Measurements from ENCODE around the gene RNU2-1.
"Not testable (repeated sequence)": the region's sequence is repeated elsewhere in the genome, so short reads cannot be mapped to it uniquely, and the experiment has no call there.

The RNU2-1 gene

GRCh38 chr17:43233877-43234276 is at the start of gene RNU2-1:
TSS of gene RNU2-1 (minus strand) at chr17:43233977.
- DNase-seq, result not testable (repeated sequence)

- not testable (repeated sequence) for DNase-seq
These were observed 39.1 kb upstream of the RNU2-1 start for GRCh38 chr17:43272914-43273313.

- DNase-seq, result not testable (repeated sequence)
These were observed 38.7 kb upstream of the RNU2-1 start for GRCh38 chr17:43272483-43272882.

GRCh38 chr17:43270552-43271504 is 37.1 kb upstream of the RNU2-1 start:
- DNase-seq, result not testable (repeated sequence)

- not testable (repeated sequence) for DNase-seq
These were observed 12.7 kb upstream of the RNU2-1 start for GRCh38 chr17:43246456-43246855.

GRCh38 chr17:43240596-43241352 is 7.0 kb upstream of the RNU2-1 start:
- DNase-seq, result not testable (repeated sequence)

GRCh38 chr17:43239597-43239996 is 5.8 kb upstream of the RNU2-1 start:
- not testable (repeated sequence) for DNase-seq

GRCh38 chr17:43233263-43233662 is 514 bp downstream of the RNU2-1 start:
- DNase-seq, result not testable (repeated sequence)

GRCh38 chr17:43232021-43232699 is 1.6 kb downstream of the RNU2-1 start:
- not testable (repeated sequence) for DNase-seq

- not testable (repeated sequence) for DNase-seq
These were observed 2.4 kb downstream of the RNU2-1 start for GRCh38 chr17:43231205-43232020.

GRCh38 chr17:43228020-43228782 is 5.6 kb downstream of the RNU2-1 start, which contains the start of gene CCDC200:
TSS of gene CCDC200 (minus strand) at chr17:43228623. CDS start at chr17:43228554, 69 bp downstream.
- DNase-seq, result not testable (repeated sequence)

GRCh38 chr17:43226393-43226792 is 7.4 kb downstream of the RNU2-1 start:
- no peak for DNase-seq

GRCh38 chr17:43224146-43224705 is 9.6 kb downstream of the RNU2-1 start:
- DNase-seq, result no peak

GRCh38 chr17:43220511-43221125 is 13.2 kb downstream of the RNU2-1 start:
- no peak for DNase-seq

- DNase-seq, result no peak
These were observed 13.9 kb downstream of the RNU2-1 start for GRCh38 chr17:43219746-43220380.

GRCh38 chr17:43219001-43219400 is 14.8 kb downstream of the RNU2-1 start:
- no peak for DNase-seq

- no peak for DNase-seq
These were observed 16.1 kb downstream of the RNU2-1 start for GRCh38 chr17:43217614-43218087.

Measured in hypothalamus (tissue), 51 donors.